Measurements from ENCODE around the gene TMEM134.
A peak's percentile ranks its signal among the peaks of the same experiment; 100 is the strongest.

Gene TMEM134

DNA sequence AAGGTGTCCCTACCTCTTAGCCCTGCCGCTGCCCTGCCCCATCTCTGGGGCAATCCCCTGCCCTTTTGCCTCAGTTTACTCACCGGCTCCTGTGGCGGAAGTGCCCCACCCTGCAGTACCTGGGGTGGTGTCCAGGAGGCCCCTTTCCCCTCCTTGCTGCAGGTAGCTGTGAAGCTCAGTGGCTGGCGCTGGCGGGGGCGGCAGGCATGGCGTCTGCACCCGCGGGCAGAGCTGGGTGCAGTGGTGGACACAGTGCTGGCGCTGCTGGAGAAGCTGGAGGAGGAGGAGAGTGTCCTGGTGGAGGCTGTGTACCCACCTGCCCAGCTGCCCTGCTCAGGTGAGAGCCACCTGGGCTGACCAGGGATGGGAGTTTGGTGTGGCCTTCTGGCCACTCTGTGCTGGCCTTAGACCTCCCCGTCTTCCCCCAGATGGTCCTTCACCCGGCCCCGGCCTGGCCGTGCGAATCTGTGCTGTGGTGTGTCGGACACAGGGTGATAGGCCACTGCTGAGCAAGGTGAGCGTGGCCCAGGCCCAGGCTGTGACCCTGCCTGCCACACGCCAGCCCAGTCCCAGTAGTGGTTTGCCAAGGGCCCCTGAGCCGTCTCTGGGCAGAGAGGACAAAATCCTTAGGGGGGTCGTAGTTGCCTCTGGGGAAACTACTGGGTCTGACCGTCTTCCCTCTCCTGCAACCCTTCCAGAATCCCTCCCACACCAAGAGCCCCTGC is 49.6 kb downstream of the TMEM134 start:
- TF ChIP-seq CTCF (IDR thresholded peaks at IDR 0.05; ENCODE audit: low read length, missing control alignments) = no peak
- no peak for DNase-seq (ENCODE audit: low read depth)
- H3K4me3 ChIP-seq (replicated peaks; ENCODE audit: low read depth, low read length) = no peak overlapping the region

DNA sequence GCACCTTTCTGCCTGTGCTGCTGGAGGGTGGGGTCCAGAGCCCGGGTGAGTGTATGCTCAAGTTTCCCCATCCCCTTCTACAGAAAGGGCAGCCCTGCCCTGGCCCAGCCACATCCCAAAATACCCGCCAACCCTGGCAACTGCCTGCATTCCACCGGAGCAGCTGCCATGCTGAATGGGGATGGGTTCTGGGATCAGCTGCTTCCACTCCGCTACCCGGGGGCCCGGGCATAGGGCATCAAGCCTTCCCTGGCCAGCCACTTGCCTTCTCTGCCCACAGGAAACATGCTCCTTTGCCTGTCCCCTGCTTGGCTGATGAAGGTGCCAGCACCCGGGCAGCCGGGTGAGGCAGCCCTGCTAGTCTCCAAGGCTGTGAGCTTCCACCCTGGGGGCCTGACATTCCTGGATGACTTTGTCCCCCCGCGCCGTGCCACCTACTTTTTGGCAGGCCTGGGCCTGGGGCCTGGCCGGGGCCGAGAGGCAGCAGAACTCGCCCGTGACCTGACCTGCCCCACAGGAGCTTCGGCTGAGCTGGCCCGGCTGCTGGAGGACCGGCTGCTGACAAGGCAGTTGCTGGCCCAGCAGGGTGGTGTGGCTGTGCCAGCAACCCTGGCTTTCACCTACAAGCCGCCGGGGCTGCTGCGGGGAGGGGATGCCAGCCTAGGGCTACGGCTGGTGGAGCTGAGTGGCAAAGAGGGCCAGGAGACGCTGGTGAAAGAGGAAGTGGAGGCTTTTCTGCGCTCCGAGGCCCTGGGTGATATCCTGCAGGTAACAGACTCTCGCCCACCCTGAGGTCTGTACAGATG is 50.4 kb downstream of the TMEM134 start:
- TF ChIP-seq CTCF (IDR thresholded peaks at IDR 0.05; ENCODE audit: low read length, missing control alignments) = no peak

GRCh38 chr11:67417425-67417824 is 51.6 kb downstream of the TMEM134 start:
- H3K4me3 ChIP-seq (replicated peaks; ENCODE audit: low read depth, low read length) = no peak overlapping the region

More for the DNA sequence above, 50.4 kb downstream of the TMEM134 start:
- DNase-seq (ENCODE audit: low read depth) = no peak
- H3K4me3 ChIP-seq (replicated peaks; ENCODE audit: low read depth, low read length) = no peak overlapping the region

GRCh38 chr11:67416416-67417335 is 52.4 kb downstream of the TMEM134 start:
- TF ChIP-seq CTCF (IDR thresholded peaks at IDR 0.05; ENCODE audit: low read length, missing control alignments) = no peak
- peak; percentile 41 for DNase-seq (ENCODE audit: low read depth)
- no peak overlapping the region for H3K4me3 ChIP-seq (replicated peaks; ENCODE audit: low read depth, low read length)

More at GRCh38 chr11:67417425-67417824, 51.6 kb downstream of the TMEM134 start:
- no peak for TF ChIP-seq CTCF (IDR thresholded peaks at IDR 0.05; ENCODE audit: low read length, missing control alignments)
- DNase-seq (ENCODE audit: low read depth) = no peak

GRCh38 chr11:67415501-67416304 is 53.3 kb downstream of the TMEM134 start, which contains the start of gene CARNS1:
TSS of gene CARNS1 (plus strand) at chr11:67415678. CDS start at chr11:67416200, 522 bp downstream.
- TF ChIP-seq CTCF (IDR thresholded peaks at IDR 0.05; ENCODE audit: low read length, missing control alignments) = no peak
- no peak for DNase-seq (ENCODE audit: low read depth)
- peak within 1 kb of the TSS; percentile 14 for H3K4me3 ChIP-seq (replicated peaks; ENCODE audit: low read depth, low read length)

Measured in fibroblast of pulmonary artery (primary cell).